Astrocyte (in vitro differentiated cells and primary cell): Measurements from ENCODE around the gene CTU1. TPM values are rescaled to one million over a fixed set of nuclear protein-coding genes. Genes with fewer than 3 reads are reported as not detected.

Experiments
- DNase-seq: peaks from one replicate; pipeline ENCODE4 v3.0.0-alpha.2; 2010; ENCODE audit warnings: low read depth
- FAIRE-seq: peaks from 2 replicates; lab custom pipeline; 2011; peaks lifted over from hg19 to GRCh38; lab: Jason Lieb, UNC
- H2AFZ ChIP-seq: 2 replicates; pipeline ENCODE4 v1.6.0; 2012; ENCODE audit warnings: low read depth, low read length, inconsistent platforms
- H3K27ac ChIP-seq: 2 replicates; pipeline ENCODE4 v1.5.1; 2011; ENCODE audit warnings: low read depth, low read length, inconsistent platforms
- H3K27me3 ChIP-seq: 2 replicates; pipeline ENCODE4 v1.6.0; 2011; ENCODE audit warnings: low read length, inconsistent platforms; ENCODE audit not compliant: insufficient read depth
- H3K36me3 ChIP-seq: 2 replicates; pipeline ENCODE4 v1.5.1; 2011; ENCODE audit warnings: low read length, inconsistent platforms; ENCODE audit not compliant: insufficient read depth
- H3K4me1 ChIP-seq: 2 replicates; pipeline ENCODE4 v1.5.1; 2011; ENCODE audit warnings: low read length, inconsistent platforms; ENCODE audit not compliant: insufficient read depth
- H3K4me2 ChIP-seq: 2 replicates; pipeline ENCODE4 v1.6.0; 2012; ENCODE audit warnings: low read length, inconsistent platforms
- H3K4me3 ChIP-seq: 2 replicates; pipeline ENCODE4 v1.5.1; 2011; ENCODE audit warnings: low read depth, mild to moderate bottlenecking, low read length, inconsistent platforms; ENCODE audit not compliant: insufficient read depth
- H3K79me2 ChIP-seq: 2 replicates; pipeline ENCODE4 v1.6.0; 2012; ENCODE audit warnings: mild to moderate bottlenecking, low read length, inconsistent platforms; ENCODE audit not compliant: insufficient read depth
- H3K9ac ChIP-seq: 2 replicates; pipeline ENCODE4 v1.6.0; 2012; ENCODE audit warnings: mild to moderate bottlenecking, low read length, inconsistent platforms
- H3K9me3 ChIP-seq: 2 replicates; pipeline ENCODE4 v1.5.1; 2012; ENCODE audit warnings: low read depth, mild to moderate bottlenecking, low read length, inconsistent platforms; ENCODE audit not compliant: insufficient read depth
- H4K20me1 ChIP-seq: 2 replicates; pipeline ENCODE4 v1.6.0; 2012; ENCODE audit warnings: low read length, inconsistent platforms; ENCODE audit not compliant: insufficient read depth
- H3K27ac Mint-ChIP-seq: one replicate; pipeline ENCODE4 v1.8.0; 2021; ENCODE audit warnings: mild to moderate bottlenecking, mixed read lengths; ENCODE audit not compliant: unreplicated experiment
- H3K27me3 Mint-ChIP-seq: one replicate; pipeline ENCODE4 v1.8.0; 2021; ENCODE audit warnings: low read depth, mixed read lengths; ENCODE audit not compliant: unreplicated experiment
- H3K36me3 Mint-ChIP-seq: one replicate; pipeline ENCODE4 v1.8.0; 2021; ENCODE audit warnings: low read depth, mixed read lengths; ENCODE audit not compliant: unreplicated experiment
- H3K4me1 Mint-ChIP-seq: one replicate; pipeline ENCODE4 v1.8.0; 2021; ENCODE audit warnings: low read depth, mixed read lengths; ENCODE audit not compliant: unreplicated experiment
- H3K4me3 Mint-ChIP-seq: one replicate; pipeline ENCODE4 v1.8.0; 2021; ENCODE audit warnings: mild to moderate bottlenecking, moderate library complexity, mixed read lengths; ENCODE audit not compliant: unreplicated experiment
- H3K9me3 Mint-ChIP-seq: one replicate; pipeline ENCODE4 v1.8.0; 2021; ENCODE audit warnings: mild to moderate bottlenecking, mixed read lengths; ENCODE audit not compliant: unreplicated experiment
- CTCF ChIP-seq: IDR thresholded peaks from 2 replicates; pipeline ENCODE4 v1.5.1; 2011; ENCODE audit warnings: low read depth, mild to moderate bottlenecking, inconsistent platforms, low read length, moderate library complexity; ENCODE audit not compliant: insufficient read depth
- EZH2 ChIP-seq: IDR thresholded peaks from 2 replicates; pipeline ENCODE4 v1.6.1; 2012; ENCODE audit warnings: mild to moderate bottlenecking, low read length, inconsistent platforms; ENCODE audit not compliant: insufficient read depth
- total RNA-seq: library from RNA; stranded (reverse); gene quantifications from 2 replicates; pipeline ENCODE4 v1.2.1, GENCODE V29; 2021

Gene CTU1
- total RNA-seq, 1 donor from 2014 or later, result 6.4 TPM

DNA sequence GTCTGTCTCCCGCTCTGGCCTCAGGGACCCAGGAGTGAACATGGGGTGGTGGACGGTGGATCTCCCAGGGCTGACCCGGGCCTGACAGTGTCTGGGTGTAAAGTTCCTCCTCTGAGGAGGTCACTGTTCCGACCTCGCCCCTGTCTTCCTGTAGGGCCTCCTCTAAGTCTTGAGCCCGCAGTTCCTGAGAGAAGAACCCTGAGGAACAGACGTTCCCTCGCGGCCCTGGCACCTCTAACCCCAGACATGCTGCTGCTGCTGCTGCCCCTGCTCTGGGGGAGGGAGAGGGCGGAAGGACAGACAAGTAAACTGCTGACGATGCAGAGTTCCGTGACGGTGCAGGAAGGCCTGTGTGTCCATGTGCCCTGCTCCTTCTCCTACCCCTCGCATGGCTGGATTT is 16.5 kb upstream of the CTU1 start, which contains the start of gene SIGLEC9:
TSS of gene SIGLEC9 (plus strand) at position 178 of the 400 bp plus-strand sequence. CDS start at position 247, 69 bp downstream.
- Histone ChIP-seq H3K9ac (no peak within 1 kb of the TSS), H2AFZ (no peak within 1 kb of the TSS), H3K79me2 (no peaks in the 10 kb centered on the region), H3K27me3 (no peaks in the 10 kb centered on the region), H3K27ac (no peak within 1 kb of the TSS), H3K4me3 (no peak within 1 kb of the TSS), H3K4me1 (no peaks in the 10 kb centered on the region), H3K9me3 (no peaks in the 10 kb centered on the region), H3K36me3 (no peaks in the 10 kb centered on the region), H3K4me2 (no peak within 1 kb of the TSS), H4K20me1 (no peaks in the 10 kb centered on the region)
- no peaks in the 10 kb centered on the region for H3K36me3 Mint-ChIP-seq
- H3K4me3 Mint-ChIP-seq, result no peak within 1 kb of the TSS
- no peak for DNase-seq
- peaks cover 2% of the 10 kb centered on the region for H3K4me1 Mint-ChIP-seq
- FAIRE-seq, result no peak
- peaks cover 1% of the 10 kb centered on the region for H3K9me3 Mint-ChIP-seq
- TF ChIP-seq CTCF (no peak), EZH2 (no peak)
- no peak within 1 kb of the TSS for H3K27ac Mint-ChIP-seq
- peaks cover 16% of the 10 kb centered on the region for H3K27me3 Mint-ChIP-seq

- no peak overlapping the region for H3K4me2 ChIP-seq
- H2AFZ ChIP-seq, result no peak overlapping the region
- no peaks in the 10 kb centered on the region for H4K20me1 ChIP-seq
- H3K9me3 ChIP-seq, result no peaks in the 10 kb centered on the region
- H3K9ac ChIP-seq, result no peak overlapping the region
- peaks cover 16% of the 10 kb centered on the region for H3K27me3 Mint-ChIP-seq
- no peaks in the 10 kb centered on the region for H3K79me2 ChIP-seq
- H3K4me1 Mint-ChIP-seq, result peaks cover 2% of the 10 kb centered on the region
- no peak for FAIRE-seq
- no peak for DNase-seq
- H3K9me3 Mint-ChIP-seq, result peaks cover 1% of the 10 kb centered on the region
- H3K4me3 ChIP-seq, result no peak overlapping the region
- H3K4me3 Mint-ChIP-seq, result no peak overlapping the region
- H3K4me1 ChIP-seq, result no peaks in the 10 kb centered on the region
- no peaks in the 10 kb centered on the region for H3K36me3 ChIP-seq
- no peak overlapping the region for H3K27ac ChIP-seq
- no peak for TF ChIP-seq CTCF
- no peak for TF ChIP-seq EZH2
- no peaks in the 10 kb centered on the region for H3K36me3 Mint-ChIP-seq
- H3K27ac Mint-ChIP-seq, result no peak overlapping the region
- H3K27me3 ChIP-seq, result no peaks in the 10 kb centered on the region
Observed at GRCh38 chr19:51124216-51124615, 16.0 kb upstream of the CTU1 start.

DNA sequence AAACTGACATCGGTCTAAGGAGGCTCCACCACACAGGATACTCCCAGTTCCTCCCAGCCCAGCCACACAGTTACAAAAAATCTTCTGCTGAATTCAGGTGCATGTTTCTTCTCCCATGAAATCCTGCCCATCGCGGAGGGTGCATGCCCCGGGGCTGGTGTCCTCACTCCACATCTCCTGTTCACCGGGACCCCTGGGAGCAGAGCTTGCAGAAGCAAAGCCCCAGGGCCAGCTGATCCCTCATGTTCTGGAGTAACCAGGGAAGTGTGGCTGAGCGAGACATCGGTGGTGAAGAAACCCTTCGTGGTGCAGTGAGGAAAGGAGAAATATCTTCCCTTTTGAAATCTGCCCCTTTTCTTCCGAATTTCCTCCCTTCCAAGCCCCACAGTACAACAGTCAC is 15.6 kb upstream of the CTU1 start:
- no peak overlapping the region for H3K27ac Mint-ChIP-seq
- H3K9ac ChIP-seq, result no peak overlapping the region
- no peaks in the 10 kb centered on the region for H3K36me3 Mint-ChIP-seq
- H3K9me3 ChIP-seq, result no peaks in the 10 kb centered on the region
- no peaks in the 10 kb centered on the region for H3K4me1 ChIP-seq
- no peak for DNase-seq
- no peaks in the 10 kb centered on the region for H3K27me3 ChIP-seq
- H3K4me1 Mint-ChIP-seq, result peaks cover 5% of the 10 kb centered on the region
- H3K4me3 ChIP-seq, result no peak overlapping the region
- no peak overlapping the region for H3K27ac ChIP-seq
- peaks cover 1% of the 10 kb centered on the region for H3K9me3 Mint-ChIP-seq
- H3K4me3 Mint-ChIP-seq, result no peak overlapping the region
- peaks cover 16% of the 10 kb centered on the region for H3K27me3 Mint-ChIP-seq
- H2AFZ ChIP-seq, result no peak overlapping the region
- no peaks in the 10 kb centered on the region for H4K20me1 ChIP-seq
- FAIRE-seq, result no peak
- H3K4me2 ChIP-seq, result no peak overlapping the region
- no peaks in the 10 kb centered on the region for H3K79me2 ChIP-seq
- no peaks in the 10 kb centered on the region for H3K36me3 ChIP-seq
- no peak for TF ChIP-seq CTCF
- TF ChIP-seq EZH2, result no peak
